Skin epidermis (tissue), 12 donors: ENCODE data around the gene ZFP91.

Source experiments
- H3K27ac ChIP-seq, 21 experiments: fragments of 200-600 bp; sonication (generic) in 11 of 21; one replicate each; pipeline ENCODE4 v1.5.0; 2020; ENCODE audit warnings: mild to moderate bottlenecking in 3 of 21, inconsistent platforms in 2 of 21, moderate library complexity in 2 of 21
- H3K4me3 ChIP-seq, 7 experiments: fragments of 200-600 bp; sonication (generic) in 2 of 7; one replicate each; pipeline ENCODE4 v1.5.0; 2020; ENCODE audit warnings: inconsistent platforms in 2 of 7, mild to moderate bottlenecking in 2 of 7, moderate library complexity in 1 of 7

Gene ZFP91

GRCh38 chr11:58578635-58579191 lies at the start of gene ZFP91:
TSS of gene ZFP91 (plus strand) at chr11:58579063. CDS start at chr11:58579282, 219 bp downstream.
- H3K27ac ChIP-seq: peak within 1 kb of the TSS; percentile 98 to 100 (median 100)
- peak within 1 kb of the TSS; percentile 93 to 100 (median 99) for H3K4me3 ChIP-seq

DNA sequence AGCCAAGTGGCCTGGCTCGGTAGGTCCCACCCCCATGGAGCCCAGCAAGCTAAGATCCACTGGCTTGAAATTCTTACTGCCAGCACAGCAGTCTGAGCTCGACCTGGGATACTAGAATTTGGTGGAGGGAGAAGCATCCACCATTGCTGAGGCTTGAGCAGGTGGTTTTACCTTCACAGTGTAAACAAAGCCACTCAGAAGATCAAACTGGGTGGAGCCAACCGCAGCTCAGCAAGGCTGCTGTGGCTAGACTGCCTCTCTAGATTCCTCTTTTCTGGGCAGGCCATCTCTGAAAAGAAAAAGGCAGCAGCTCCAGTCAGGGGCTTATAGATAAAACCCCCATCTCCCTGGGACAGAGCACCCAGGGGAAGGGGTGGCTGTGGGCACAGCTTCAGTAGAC lies 48.6 kb upstream of the ZFP91 start:
- no peak overlapping the region for H3K4me3 ChIP-seq
- H3K27ac ChIP-seq: peak overlapping the region in 3 of 21 experiments; percentile 9 to 46 (median 16)

DNA sequence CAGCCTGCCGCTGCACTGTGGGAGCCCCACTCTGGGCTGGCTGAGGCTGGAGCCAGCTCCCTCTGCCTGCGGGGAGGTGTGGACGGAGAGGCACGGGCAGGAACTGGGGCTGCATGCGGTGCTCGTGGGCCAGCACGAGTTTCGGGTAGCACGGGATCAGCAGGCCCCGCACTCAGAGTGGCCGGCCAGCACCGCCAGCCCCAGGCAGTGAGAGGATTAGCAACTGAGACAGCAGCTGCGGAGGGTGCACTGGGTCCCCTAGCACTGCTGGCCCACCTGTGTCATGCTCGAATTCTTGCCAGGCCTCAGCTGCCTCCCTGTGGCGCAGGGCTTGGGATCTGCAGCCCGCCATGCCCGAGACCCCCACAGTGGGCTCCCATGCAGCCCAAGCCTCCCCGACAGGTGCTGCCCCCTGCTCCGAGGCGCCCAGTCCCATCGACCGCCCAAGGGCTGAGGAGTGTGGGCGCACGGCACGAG lies 47.0 kb upstream of the ZFP91 start:
- no peak overlapping the region for H3K4me3 ChIP-seq
- H3K27ac ChIP-seq: no peak overlapping the region

- Histone ChIP-seq H3K27ac (no peak overlapping the region), H3K4me3 (no peak overlapping the region)
Measured at GRCh38 chr11:58546841-58547240, 32.0 kb upstream of the ZFP91 start.

- no peak overlapping the region for H3K4me3 ChIP-seq
- no peak overlapping the region for H3K27ac ChIP-seq
Measured at GRCh38 chr11:58549644-58550043, 29.2 kb upstream of the ZFP91 start.

- no peak overlapping the region for H3K4me3 ChIP-seq
- H3K27ac ChIP-seq: no peak overlapping the region
Measured at GRCh38 chr11:58560842-58561241, 18.0 kb upstream of the ZFP91 start.

- H3K27ac ChIP-seq: peak overlapping the region in 1 of 21 experiments; percentile 1
- H3K4me3 ChIP-seq: no peak overlapping the region
Measured at GRCh38 chr11:58561394-58562098, 17.3 kb upstream of the ZFP91 start.

DNA sequence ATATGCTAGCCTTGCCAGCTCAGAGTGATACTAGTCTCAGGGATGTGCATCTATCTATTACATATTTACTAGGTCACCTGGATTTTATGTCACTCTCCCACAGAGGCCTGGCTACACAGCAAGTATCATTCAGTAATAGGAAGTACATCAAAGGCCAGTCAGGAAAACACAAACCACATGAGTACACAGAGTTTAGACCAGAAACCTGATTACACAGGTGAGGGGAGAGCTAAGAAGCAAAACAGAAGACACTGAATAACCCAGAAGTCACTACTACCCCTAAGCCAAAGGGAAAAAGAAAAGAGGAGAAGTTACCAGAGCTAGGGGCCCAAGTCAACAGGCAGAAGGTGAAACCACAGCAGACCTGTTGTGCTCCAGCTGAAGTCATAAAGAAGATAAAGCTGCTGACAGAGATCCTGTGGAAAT lies 16.5 kb upstream of the ZFP91 start:
- H3K27ac ChIP-seq: peak overlapping the region in 5 of 21 experiments; percentile 3 to 54 (median 11)

DNA sequence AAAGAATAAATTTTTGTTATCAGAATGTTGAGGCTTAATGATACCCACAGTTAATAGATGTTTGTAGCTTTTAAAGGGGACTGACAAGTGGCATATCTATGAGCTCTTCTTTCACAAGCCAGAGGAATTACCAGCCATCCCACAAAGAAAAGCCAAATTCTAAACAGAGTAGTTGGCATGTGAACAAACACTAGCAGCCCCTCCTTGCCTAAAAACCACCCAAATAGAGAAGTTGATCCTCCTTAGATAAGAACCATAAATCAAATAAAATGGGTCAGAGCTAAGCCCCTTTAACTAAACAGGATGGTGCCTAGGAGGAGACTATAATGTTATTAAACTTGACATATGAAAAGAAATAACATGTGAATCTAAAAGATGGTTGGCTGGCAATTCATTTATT lies 14.6 kb upstream of the ZFP91 start:
- H3K27ac ChIP-seq: peak overlapping the region in 7 of 21 experiments; percentile 3 to 66 (median 33)
- H3K4me3 ChIP-seq: no peak overlapping the region

More for the DNA sequence above, 16.5 kb upstream of the ZFP91 start:
- no peak overlapping the region for H3K4me3 ChIP-seq

GRCh38 chr11:58567889-58568512 lies 10.9 kb upstream of the ZFP91 start:
- Histone ChIP-seq H3K4me3 (no peak overlapping the region), H3K27ac (no peak overlapping the region)

GRCh38 chr11:58572906-58573305 lies 6.0 kb upstream of the ZFP91 start:
- Histone ChIP-seq H3K4me3 (peak overlapping the region in 3 of 7 experiments; percentile 7 to 24 (median 11)), H3K27ac (peak overlapping the region in 20 of 21 experiments; percentile 45 to 100 (median 100))

- H3K4me3 ChIP-seq: peak overlapping the region; percentile 7 to 29 (median 11)
- H3K27ac ChIP-seq: peak overlapping the region in 20 of 21 experiments; percentile 45 to 100 (median 100)
Measured at GRCh38 chr11:58573451-58574104, 5.3 kb upstream of the ZFP91 start.

DNA sequence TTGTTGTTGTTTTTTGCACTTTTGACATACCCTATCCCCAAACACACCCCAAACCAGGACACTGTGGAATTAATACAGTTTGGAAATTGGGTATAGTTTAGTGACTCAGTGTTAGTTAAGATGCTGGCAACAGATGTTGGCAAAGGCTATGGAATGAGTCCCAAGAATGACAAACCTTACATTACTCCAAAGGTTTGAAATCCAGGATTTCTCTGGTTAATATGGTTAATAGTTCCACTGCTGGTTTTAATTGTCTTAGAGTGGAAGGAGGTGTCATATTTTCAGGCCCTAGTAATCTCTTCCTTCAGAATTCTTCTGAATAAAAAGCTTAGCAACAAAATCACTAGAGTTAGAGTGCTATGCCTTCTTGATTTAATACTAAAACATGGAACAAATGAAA lies 4.0 kb upstream of the ZFP91 start:
- H3K4me3 ChIP-seq: peak overlapping the region in 6 of 7 experiments; percentile 10 to 34 (median 20)

DNA sequence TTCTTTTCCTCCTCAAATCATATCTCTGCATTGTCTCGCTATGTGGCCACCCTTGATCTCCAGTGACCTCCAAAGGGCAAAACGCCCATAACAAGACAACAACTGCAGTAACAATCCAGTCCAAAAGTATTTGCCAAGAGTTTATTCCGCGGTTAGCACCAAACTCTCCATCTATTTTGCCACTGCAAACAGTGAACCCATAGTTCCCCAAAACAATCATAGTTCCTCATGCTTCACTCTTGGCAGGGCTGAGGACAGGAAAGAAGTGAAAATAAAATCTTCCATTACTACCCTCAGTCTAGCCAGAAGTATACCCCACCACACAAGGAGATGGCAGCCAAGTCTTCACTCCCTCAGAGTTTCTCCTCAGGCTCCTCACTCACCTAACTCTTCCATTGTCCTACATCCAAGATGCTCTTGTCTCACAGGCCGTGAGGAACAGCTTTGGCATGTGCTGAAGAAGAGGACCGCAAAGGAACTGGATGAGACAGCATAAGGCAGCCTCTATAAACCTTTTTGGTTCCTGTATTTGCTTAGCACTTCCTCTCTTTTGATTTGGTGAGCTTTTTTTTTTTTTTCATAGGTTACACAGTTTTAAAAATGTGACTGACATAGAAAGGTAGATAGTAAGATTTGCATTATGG lies 3.4 kb upstream of the ZFP91 start, which contains the start of gene LPXN:
Gene LPXN, minus strand, starts transcription at position 480 of the 644 bp plus-strand sequence. Its CDS starts 84 bp downstream, at position 396.
- H3K4me3 ChIP-seq: peak within 1 kb of the TSS in 6 of 7 experiments; percentile 13 to 100 (median 28)

More for the DNA sequence above, 4.0 kb upstream of the ZFP91 start:
- H3K27ac ChIP-seq: peak overlapping the region in 20 of 21 experiments; percentile 45 to 100 (median 100)

GRCh38 chr11:58576887-58577471 lies 1.9 kb upstream of the ZFP91 start:
- peak overlapping the region; percentile 19 to 100 (median 100) for H3K27ac ChIP-seq

More for the DNA sequence above, 3.4 kb upstream of the ZFP91 start, which contains the start of gene LPXN:
- H3K27ac ChIP-seq: peak within 1 kb of the TSS in 20 of 21 experiments; percentile 98 to 100 (median 100)

DNA sequence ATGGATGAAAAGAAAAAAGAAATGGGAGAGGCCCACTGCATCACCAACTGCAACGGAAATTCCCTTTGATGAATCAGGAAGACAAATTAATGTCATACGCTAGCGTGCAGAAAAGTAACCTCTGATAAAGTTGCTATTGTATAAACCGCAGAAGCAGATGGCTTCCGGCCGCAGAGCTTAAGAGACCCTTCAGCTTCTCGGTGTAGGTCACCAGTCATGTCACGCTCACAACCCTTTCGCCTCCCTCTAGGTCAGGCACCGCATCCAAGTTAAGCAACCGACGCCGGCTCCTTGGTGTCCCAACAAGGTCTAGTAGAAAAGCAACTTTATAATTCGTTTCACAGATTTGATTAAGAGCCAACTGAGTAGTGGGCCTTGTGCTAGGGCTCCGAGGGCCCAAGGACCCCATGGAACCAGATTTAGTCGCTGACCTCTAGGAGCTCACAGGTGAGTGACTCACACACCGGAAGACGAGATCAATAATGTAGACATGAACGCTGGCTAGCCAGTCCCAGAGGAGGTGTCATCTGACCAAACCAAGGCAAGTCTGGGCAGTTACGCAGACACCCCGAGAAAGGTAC lies 1.2 kb upstream of the ZFP91 start:
- H3K4me3 ChIP-seq: peak overlapping the region; percentile 93 to 100 (median 99)
- H3K27ac ChIP-seq: peak overlapping the region; percentile 71 to 100 (median 100)

More at GRCh38 chr11:58576887-58577471, 1.9 kb upstream of the ZFP91 start:
- peak overlapping the region; percentile 93 to 100 (median 99) for H3K4me3 ChIP-seq

GRCh38 chr11:58578136-58578634 lies 678 bp upstream of the ZFP91 start:
- H3K27ac ChIP-seq: peak overlapping the region; percentile 96 to 100 (median 100)
- peak overlapping the region; percentile 93 to 100 (median 99) for H3K4me3 ChIP-seq
